ENCODE measurements around the gene ZDHHC11. TPM values are rescaled to one million over a fixed set of nuclear protein-coding genes. Genes with fewer than 3 reads are reported as not detected.

Gene ZDHHC11
- total and polyA plus RNA-seq, 2 of the 4 experiments (the other 2 are of a cell fraction), result 0.36 to 1.6 TPM

DNA sequence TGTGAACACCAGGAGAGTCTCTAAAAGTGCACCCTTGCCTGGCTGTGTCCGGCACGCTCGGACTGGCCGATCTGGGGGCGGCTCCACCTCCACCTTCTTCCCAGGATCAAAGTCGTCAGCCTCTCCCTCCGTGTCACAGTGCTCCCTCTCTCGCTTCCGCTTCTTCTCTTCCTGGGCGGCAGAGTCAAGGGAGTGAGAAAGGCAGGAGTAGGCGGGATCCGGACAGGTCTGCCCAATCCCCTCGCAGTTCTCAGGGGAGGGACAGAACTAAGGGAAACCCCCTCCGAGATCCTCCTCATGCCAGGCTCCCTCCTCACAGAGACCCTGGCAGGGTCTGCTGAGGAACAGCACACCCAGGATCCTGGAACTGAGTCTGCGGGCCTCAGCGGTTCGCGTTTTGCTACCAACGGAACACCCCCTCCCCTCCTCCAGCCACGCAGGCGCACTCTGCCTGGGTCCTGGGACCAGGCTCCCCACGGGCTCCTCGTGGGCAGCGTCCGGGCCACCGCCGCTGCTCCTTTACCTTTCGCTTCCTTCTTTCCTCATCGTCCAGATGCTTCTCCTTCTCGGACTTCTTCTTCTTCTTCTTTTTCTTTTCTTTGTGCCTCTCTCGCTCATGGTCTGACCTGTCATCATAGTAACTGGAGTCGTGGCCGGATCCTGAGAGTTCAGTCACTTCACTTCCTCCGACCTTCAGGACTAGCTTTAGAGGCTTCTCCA is 40.5 kb upstream of the ZDHHC11 start (continued):
- TF ChIP-seq MAZ (IDR thresholded peaks at IDR 0.05; ENCODE audit: borderline replicate concordance, low read depth, low read length), result no peak

DNA sequence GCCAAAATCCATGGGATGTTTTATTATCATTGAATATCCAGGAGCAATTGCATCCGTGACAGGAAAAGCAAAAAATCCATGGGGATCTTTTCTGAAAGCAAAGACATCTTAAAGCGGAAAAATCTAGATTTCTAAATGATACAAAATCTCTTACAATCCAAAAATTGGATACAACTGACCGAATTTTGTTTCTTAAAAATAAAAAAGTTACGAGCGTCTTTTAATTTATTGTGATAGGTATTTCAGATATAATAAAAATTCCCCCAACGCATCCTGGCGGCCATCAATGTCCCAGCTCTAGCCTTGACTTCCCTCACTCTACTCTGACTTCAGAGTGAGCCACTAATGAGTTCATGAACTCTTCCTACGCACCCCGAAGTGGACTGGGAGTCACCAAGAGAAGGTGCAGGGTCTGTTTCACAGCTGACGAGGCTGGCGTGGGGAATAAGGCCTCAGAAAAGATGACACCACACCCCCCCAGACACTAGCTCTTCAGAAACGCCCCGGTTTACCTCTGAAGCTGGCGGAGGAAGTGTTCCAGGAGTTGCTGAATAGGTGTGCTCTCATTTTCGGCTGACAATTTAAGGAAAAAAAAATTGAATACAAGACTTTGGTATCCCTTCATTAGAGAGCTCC is 38.4 kb upstream of the ZDHHC11 start:
- intact Hi-C loops (cut with micrococcal nuclease) (no loop called here), dilution Hi-C loops (cut with HindIII; ENCODE audit: low sequenced_read_pairs, unreplicated experiment) (no loop called here), in situ Hi-C loops (cut with MboI; ENCODE audit: low sequenced_read_pairs) (no loop called here)
- Histone ChIP-seq H2AK9ac (replicated peaks; ENCODE audit: low read depth, low read length, poor library complexity) (peak overlapping the region; percentile 18), H3K14ac (replicated peaks; ENCODE audit: low read depth, low read length) (no peak overlapping the region), H4K91ac (ENCODE audit: insufficient read depth, low read depth, low read length) (no peak overlapping the region), H3K4me3 (ENCODE audit: insufficient read depth, low read depth, low read length) (no peak overlapping the region), H3K18ac (ENCODE audit: low read depth, low read length) (no peak overlapping the region), H3K23ac (ENCODE audit: low read depth, low read length) (no peak overlapping the region), H2AK5ac (ENCODE audit: low read depth, low read length) (no peak overlapping the region), H3K4me2 (ENCODE audit: low read depth, low read length) (no peak overlapping the region), H3K4ac (ENCODE audit: low read depth, low read length) (no peak overlapping the region), H3K79me1 (ENCODE audit: low read depth in 1 of 2, low read length in 2 of 2) (peaks cover 34 to 59% of the 10 kb centered on the region in 2 experiments), H2BK5ac (ENCODE audit: low read depth, low read length, poor library complexity, severe bottlenecking) (no peak overlapping the region), H3K9me3 (ENCODE audit: control insufficient read depth, insufficient read depth, low read length) (no peaks in the 10 kb centered on the region), H2BK20ac (ENCODE audit: low read depth, low read length) (no peak overlapping the region), H2BK15ac (ENCODE audit: low read depth, low read length) (no peak overlapping the region), H2BK120ac (ENCODE audit: low read depth, low read length) (no peak overlapping the region), H4K5ac (ENCODE audit: low read depth, low read length) (no peak overlapping the region), H3K56ac (ENCODE audit: extremely low read depth, insufficient read depth, low read length) (no peak overlapping the region), H3K9ac (ENCODE audit: low read depth, low read length) (no peak overlapping the region), H4K8ac (ENCODE audit: low read depth in 2 of 2, low read length in 2 of 2) (no peak overlapping the region), H4K20me1 (ENCODE audit: insufficient read depth, low read length) (peaks cover 5% of the 10 kb centered on the region; the same call in 1 of the 2 replicates), H3K4me1 (ENCODE audit: control insufficient read depth, insufficient read depth, low read length) (peaks cover 8% of the 10 kb centered on the region), H2AFZ (replicated peaks; ENCODE audit: low read length, poor library complexity) (no peak overlapping the region), H3K36me3 (ENCODE audit: control insufficient read depth, insufficient read depth, low read length) (peaks cover 58% of the 10 kb centered on the region), H3K27ac (ENCODE audit: insufficient read depth, low read length) (no peak overlapping the region), H3K27me3 (ENCODE audit: control insufficient read depth, insufficient read depth, low read length) (no peaks in the 10 kb centered on the region), H3K9me1 (ENCODE audit: insufficient read depth, low read length) (no peaks in the 10 kb centered on the region; the same call in 1 of the 2 replicates)
- WGBS, 2 experiments (ENCODE audit: extremely low coverage in 2 of 2, insufficient read length in 1 of 2), result no CpG with 5 or more reads among the region's 15 CpGs
- POLR2A ChIA-PET (ENCODE audit: unreplicated experiment), result no interaction called here
- no TSS peak for BruUV-seq (replicated peaks)
- DNase-seq, result no peak
- no peak for ATAC-seq (ENCODE audit: low read depth)
- CTCF ChIA-PET, result interaction anchor here (1.4 kb wide), 1 partner anchor 13 kb away, joined by 3 read pairs; no protein-coding TSS in a partner anchor
- TF ChIP-seq SMC3 (IDR thresholded peaks at IDR 0.05; ENCODE audit: low read depth, low read length), result no peak
- TF ChIP-seq, protein P1, sequence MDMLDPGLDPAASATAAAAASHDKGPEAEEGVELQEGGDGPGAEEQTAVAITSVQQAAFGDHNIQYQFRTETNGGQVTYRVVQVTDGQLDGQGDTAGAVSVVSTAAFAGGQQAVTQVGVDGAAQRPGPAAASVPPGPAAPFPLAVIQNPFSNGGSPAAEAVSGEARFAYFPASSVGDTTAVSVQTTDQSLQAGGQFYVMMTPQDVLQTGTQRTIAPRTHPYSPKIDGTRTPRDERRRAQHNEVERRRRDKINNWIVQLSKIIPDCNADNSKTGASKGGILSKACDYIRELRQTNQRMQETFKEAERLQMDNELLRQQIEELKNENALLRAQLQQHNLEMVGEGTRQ (IDR thresholded peaks at IDR 0.05; ENCODE audit: low read depth, low read length), result no peak
- TF ChIP-seq CEBPB (IDR thresholded peaks at IDR 0.05; ENCODE audit: low read depth, low read length), result no peak
- TF ChIP-seq ELK1 (IDR thresholded peaks at IDR 0.05; ENCODE audit: borderline replicate concordance, low read depth, low read length), result no peak
- no peak for TF ChIP-seq MAZ (IDR thresholded peaks at IDR 0.05; ENCODE audit: borderline replicate concordance, low read depth, low read length)
- no peak for TF ChIP-seq NFE2L2 (IDR thresholded peaks at IDR 0.05; ENCODE audit: low read depth, low read length)
